Measurements from ENCODE around the gene NUDCD3. TPM values are rescaled to one million over a fixed set of nuclear protein-coding genes. Genes with fewer than 3 reads are reported as not detected.

The NUDCD3 gene
- total RNA-seq, 1 donor from 2014 or later, result 68.9 TPM

DNA sequence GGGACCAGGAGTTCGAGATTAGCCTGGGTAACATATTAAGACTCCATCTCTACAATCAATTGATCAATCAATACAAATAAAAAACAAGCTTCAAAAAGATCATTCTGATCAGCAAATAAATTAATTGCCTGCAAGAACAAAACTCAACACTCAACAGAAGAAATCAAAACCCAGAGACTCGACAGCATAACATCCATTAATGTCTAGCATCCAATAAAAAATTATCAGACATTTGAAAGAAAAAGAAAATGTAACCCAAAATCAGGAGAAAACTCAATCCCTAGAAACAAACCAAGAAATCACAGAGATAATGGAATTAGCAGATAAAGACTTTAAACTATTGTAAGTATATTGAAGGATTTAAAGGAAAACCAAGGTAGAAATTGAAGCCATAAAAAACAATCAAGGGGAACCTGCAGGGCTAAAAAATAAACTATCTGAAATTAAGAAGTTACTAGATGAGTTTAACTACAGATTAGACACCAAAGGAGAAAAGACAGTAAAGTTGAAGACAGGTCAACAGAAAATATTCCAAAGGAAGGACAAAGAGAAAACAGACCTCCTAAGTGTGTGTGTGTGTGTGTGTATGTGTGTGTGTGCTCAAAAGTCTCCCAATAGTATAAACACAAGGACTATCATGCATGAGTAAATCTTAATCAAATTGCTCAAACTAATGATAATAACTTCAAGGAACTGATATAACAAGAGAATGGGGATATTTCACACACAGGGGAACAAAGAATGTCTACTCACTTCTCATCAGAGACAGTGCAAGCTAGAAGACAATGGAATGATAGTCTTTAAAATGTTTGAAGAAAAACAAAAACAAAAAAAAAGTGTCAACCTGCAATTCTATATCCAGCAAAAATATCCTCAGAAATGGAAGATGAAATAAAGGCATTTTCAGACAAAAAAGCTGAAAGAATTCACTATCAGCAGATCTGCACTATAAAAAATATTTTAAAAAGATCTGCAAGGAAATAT, 7.7 kb downstream of the NUDCD3 start:
- no peak for DNase-seq (ENCODE audit: low spot score)

DNA sequence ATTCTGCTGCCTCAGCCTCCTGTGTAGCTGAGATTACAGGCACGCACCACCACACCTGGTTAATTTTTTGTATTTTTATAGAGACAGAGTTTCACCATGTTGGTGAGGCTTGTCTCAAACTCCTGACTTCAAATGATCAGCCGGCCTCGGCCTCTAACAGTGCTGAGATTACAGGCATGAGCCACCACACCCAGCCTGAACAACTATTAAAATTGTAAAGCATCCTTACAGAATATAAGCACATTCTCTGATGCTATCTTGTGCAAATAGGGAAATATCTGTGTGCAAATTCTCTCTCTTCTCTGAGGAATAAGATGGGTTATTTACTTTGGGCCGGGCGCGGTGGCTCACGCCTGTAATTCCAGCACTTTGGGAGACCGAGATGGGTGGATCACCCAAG, 12.5 kb downstream of the NUDCD3 start:
- DNase-seq (ENCODE audit: low spot score), result no peak

DNA sequence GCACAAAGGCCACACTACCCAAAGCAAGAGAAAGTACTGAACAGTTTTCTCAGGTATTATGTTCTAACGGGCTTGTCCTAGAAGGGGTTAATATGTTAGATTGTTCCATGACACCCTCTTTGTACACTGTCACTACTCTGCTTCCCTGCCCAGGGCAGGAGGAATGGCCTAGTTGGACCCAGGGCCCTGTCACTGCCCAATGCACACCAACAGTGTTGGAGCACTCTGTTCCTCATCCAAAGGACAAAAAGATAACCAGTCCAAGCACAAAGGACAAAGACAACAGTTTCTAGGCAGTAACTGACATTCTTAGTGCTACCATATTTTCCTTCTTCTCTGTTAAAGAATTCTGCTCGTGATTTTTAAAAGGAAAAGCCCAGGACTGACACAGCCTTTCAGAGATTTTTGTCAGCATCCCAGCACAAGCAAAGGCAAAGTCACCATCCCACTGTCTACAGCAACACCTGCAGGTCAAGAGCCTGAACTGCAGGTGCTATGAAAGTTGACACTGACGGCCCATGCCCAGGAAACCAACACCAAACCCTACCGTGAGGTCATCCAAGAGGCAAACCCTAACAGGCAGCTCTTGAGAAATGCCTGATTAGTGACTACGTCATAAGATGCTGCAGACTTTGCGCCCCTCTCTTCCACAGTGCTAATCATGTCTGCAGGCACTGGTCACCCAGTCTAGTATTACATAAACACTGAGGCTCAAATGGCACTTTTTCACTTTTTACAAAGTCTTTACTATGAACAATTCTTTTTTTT, 13.2 kb downstream of the NUDCD3 start:
- DNase-seq (ENCODE audit: low spot score), result no peak

DNA sequence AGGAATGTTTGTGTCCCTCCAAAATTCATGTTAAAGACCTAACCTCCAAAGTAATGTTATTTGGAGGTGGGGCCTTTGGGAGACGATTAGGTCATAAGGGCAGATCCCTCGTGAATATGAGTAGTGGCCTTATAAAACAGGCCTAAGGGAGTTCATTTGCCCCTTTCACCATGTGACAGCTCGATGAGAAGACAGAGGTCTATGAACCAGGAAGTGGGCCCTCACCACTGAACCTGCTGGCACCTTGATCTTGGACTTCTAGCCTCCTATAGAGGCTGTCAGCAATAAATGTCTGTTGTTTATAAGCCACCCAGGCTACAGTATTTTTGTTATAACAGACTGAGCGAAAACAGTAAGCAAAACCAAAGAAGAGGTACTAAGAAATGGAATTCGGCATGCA, 14.1 kb downstream of the NUDCD3 start:
- no peak for DNase-seq (ENCODE audit: low spot score)

DNA sequence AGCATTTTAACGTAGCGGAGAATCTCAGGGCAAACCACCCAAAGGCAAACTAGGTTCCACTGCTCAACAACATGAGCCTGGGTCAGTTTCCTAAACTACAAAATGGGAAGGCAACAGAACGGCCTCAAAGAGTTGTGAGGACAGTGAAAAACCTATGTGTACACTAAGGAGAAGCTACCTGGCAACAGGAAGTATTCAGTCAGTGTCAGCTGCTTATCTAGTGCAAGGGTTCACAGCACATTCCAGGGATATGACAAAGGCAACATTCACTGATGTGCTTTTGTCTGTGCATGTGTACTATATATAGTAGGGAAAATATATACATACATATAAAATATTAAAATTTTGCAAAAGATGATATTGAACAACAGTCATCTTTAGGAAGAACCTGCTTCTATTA, 17.2 kb downstream of the NUDCD3 start:
- DNase-seq (ENCODE audit: low spot score), result no peak

DNA sequence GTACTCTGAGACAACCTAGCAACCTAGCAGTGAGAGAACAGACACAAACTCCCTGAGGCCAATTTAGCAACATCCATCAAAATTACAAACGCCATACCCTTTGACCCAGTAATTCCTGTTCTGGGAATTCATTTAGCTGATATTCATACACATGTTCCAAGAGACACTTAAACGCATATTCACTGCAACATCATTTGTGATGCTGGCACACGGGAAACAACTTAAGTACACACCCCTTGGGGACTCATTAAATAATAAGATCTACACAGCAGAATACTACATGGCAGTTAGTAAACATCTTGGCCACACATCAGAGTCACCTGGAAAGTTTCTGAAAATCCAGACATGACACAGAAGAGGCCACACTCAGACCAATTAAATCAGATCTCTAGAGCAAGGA, 17.6 kb downstream of the NUDCD3 start:
- no peak for DNase-seq (ENCODE audit: low spot score)

DNA sequence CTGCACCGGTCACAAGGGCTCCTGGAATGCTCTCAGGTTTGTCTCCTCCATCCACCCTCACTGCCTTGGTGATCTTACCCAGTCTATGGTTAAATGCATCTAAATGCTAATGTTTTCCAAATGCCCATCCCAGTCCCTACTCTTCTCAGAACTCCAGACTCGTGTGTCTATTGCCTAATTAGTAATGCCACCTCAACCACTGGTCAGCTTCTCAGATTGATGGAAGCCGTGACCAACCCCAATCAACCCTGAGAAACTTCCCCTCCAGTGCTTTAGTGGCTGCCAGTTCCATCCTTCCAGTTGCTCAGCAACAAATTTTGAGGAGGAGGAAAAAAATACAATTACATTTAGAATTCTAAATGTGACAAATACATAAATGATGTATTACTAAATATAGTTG, 18.6 kb downstream of the NUDCD3 start:
- no peak for DNase-seq (ENCODE audit: low spot score)

DNA sequence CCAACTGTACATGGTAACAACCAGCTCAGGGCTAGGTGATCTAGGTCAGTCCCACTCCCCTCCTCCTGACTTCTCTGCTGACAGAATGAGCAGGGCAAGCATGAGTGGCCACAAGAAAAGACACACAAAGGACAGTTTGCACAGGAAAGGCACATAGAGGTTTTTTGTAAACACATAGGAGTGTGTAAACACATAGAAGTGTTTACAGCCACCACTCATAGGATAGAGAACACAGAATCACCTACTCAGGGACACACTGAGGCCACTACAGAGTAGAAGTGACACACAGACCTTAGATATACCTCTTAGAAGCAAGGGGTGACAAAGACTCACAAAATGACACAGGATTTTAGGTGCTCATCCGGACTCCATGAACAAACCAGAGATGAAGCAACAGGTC, 19.0 kb downstream of the NUDCD3 start:
- DNase-seq (ENCODE audit: low spot score), result no peak

DNA sequence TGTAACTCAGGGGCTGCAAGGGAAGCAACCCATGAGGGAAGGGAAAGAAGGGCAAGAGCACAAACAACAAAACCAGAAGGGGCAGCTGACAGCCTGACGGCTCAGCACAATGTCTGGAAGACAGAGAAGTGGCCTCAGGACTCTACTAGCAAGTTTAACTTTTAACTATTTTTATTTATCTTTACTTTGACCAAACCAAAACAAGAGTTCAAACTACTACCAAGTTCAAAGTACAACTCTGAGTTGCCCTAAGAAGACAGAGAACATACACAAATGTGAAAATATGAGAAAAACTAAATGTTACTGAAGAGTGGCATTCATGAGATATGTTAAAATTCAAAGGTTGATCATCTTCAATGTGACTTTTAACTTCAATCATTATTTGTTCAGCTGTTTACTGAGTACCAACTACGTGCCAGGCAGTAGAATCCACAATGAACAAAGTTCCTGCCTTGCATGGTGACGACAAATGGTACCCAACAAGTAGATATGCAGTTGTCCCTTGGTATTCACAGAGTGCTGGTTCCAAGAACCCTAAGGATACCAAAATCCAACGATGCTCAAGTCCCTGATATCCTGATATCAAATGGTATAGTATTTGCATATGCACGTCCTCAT, 19.7 kb downstream of the NUDCD3 start:
- DNase-seq (ENCODE audit: low spot score), result no peak

DNA sequence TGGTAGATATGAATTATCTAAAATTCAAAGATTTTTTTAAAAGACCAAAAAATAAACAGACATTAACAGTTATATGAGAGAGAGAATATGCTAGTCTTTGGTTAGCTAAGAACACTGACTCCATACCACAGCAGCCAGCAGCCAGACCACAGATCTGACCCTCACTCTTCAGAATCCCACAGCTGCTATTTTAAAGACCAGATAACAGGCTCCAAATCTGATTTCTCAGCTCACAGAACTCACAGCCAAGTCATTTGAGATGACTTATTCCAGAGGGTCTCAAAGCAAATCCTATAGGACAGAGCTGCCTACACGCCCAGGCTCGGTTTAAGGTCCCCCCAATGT, 20.4 kb downstream of the NUDCD3 start:
- DNase-seq (ENCODE audit: low spot score), result no peak

DNA sequence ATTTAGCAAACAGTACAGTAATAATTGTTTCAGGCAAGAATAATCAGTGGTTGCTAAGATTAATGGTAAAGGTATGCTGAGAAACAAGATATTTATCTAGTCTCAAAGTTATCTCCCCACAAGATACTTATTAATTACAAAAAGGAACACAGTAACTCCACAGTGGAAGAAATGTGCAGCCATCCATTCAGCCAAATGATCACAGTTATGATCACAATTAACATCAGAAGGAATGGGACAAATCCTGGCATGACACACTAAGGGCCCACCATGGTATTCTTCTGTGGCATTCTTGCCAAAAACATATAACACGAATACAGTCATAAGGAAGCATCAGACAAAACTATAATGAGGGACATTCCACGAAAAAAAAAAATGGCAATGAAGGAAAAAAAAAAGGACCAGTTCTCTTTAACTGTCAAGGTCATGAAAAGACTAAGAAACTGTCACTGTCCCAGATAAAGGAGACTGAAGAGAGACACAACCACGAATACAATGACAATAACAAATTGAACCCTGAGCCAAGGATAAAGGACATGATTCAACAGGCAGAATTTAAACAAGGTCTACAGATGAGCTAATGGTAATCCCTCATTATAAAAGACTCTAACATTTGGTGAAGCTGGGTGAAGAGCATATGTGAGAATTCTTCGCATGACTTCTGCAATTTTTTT, 20.9 kb downstream of the NUDCD3 start:
- DNase-seq (ENCODE audit: low spot score), result no peak

DNA sequence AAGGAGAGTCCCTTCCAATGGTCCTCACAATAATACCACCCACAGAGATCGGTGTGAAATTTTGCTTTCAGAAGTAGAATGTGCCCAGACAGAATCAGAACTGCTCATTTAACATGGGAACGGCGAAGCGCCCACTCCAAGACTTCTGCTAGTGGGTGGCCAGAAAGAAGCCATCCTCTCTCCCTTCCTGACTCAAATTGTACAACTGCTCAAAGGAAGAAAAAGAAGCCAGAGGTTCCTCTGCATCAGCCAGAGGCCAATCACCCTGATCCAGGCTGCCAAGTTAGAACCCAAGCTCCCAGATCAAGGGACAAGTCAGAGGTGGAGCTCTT, 23.3 kb downstream of the NUDCD3 start:
- DNase-seq (ENCODE audit: low spot score), result no peak

DNA sequence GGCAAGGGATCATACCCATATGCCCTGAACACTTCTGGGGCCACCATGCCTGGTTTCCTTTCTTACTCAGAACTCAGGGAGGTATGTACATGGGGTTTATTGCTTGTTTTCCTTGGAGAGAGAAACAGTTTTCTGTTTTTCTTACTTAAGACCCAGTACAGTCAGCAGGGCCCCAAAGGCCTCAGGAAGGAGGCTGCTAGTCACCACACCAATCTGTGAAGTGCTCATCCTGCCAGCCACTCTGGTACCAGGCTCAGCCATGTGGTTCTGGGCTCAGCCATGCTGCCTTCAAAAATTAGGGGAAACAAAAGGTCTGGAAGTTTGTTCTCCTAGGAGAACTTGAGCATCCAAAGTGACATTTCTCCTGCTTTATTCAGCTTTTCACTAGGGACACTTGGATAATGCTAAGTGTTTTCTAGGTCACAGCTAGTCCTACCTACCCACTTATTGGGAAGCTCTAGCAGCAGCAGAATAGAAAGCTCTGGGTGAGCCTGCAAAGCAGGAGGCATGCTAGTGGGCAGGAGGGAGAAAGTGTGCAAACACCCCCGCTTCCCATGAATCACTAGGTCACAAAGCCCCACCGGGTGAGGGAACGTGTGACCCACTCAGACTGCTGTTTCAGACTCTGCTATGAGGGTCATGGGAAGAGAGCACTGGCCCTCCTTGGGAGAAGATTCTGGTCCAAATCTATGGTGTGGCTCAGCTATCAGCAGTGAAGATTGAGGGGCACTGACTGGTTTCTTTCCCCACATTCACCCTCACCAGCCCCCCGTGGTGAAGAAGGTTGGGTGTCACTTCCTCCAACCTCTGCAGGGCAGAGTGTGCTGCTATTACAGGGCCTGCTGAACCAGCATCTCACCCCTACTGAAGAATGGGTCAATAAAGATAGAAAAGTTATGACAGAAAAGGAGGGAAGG, 23.9 kb downstream of the NUDCD3 start:
- no peak for DNase-seq (ENCODE audit: low spot score)

DNA sequence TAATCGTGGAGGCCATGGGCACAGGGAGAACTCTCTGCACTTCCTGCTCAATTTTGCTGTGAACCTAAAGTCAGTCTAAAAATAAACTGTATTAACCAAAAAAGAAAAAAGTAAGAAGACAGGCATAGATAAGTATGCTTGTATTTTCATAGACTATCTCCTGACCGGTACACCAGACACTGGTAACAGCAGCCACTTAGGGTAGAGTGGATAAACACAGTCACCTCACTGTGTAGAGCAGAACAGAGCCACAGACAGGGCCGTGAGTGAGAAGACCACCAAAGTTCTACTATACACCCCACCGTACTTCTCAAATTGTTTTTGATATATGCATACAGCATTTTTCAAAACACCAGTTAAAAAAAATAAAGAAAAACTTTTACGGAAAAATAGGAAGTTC, 25.0 kb downstream of the NUDCD3 start:
- no peak for DNase-seq (ENCODE audit: low spot score)

DNA sequence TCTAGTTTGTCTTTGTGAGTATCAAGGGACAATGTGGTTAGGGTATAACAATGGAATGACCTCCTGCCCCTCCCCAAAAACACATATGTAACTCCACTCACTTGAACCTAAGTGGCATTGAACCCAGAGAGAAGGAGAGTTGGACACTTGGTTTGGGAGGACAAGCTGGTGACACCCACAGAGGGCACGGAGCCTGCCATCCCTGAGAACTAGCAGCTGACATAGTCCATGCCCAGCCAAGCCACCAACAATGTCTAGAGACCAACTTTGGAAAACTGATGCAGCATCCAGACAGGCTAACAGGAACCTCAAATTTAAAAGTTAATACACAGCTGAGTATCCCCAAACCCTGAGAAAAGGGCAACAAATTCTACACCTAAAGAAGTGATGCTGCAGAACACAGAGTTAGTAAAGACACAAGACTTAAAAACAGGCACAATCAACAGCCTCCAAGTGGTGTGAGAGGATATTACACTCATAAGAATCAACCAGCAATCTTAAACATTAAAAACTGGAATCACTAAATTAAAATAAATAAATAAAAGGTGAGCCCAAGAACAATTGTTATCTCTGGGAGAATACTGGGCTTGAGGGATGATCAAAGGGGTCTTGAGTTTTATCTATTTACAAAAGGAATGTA, 27.2 kb downstream of the NUDCD3 start:
- no peak for DNase-seq (ENCODE audit: low spot score)

DNA sequence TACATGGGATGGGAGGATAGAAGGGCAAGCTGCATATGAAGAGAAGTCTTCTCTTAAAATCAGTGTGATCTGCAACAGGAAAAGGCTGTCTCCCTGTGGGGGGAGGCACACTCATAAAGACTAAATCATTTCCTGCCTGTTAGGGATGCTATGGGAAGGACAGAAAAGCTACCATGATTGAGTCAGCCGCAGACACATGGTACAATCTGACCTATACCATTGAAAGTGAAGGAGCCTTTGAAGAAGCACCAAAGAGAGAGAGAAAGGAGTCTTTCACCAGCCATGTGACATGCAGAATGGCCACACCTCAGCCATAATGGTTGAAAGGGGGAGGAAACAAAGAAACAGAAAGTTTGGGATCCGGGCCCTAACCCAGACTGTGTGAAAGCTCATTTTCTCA, 29.1 kb downstream of the NUDCD3 start:
- DNase-seq (ENCODE audit: low spot score), result no peak

DNA sequence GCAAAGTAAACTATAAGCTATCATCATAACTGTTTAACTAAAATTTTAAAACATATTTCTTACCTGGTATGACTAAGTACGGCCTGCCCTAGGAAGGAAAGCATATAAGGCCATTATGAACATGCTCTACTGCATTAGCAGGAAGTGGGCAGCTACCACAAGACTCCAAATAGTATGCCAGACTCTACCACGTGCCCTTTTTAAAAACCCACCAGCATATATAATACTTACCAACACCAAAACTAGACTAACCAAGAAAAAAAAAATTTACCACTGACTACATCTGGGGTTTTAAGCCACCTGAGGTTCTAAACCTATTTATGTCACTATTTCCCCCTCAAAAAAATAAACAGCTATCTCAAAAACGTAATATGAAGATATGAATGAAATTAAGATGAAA, 30.1 kb downstream of the NUDCD3 start:
- no peak for DNase-seq (ENCODE audit: low spot score)

DNA sequence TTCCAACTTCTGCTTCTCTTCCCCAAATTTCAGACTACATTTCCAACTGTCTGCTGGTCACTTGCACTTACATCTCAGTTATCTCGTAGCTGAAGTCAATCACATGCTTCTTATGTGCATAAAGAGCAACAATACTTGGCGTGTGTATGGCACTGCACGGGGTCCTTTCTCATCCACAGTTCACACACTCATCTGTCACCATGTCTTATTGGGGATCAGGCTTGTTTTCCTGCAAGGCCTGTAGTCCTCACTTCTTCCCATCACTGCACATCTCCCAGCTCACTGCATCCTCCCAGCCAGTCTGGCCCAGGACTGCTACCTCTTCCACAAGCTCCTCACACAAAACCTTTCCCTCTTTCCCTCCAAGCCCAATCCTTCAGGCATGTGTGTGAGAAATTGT, 35.3 kb downstream of the NUDCD3 start:
- no peak for DNase-seq (ENCODE audit: low spot score)

DNA sequence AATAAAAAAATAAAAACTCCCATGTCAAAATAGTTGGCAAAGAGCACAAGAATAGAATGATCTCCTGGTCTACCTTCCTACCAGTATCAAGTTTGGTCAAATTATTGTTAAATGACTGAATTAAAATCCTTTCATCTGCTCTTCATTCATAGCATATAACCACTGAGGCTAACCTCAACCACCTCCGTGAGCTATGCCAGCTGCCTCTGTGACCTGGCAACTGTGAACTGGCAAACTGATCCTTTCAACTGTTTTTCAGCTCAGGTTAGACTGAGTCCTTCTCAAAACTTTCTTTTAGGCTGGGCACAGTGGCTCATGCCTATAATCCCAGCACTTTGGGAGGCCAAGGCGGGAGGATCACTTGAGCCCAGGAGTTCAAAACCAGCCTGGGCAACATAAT, 36.1 kb downstream of the NUDCD3 start:
- no peak for DNase-seq (ENCODE audit: low spot score)

DNA sequence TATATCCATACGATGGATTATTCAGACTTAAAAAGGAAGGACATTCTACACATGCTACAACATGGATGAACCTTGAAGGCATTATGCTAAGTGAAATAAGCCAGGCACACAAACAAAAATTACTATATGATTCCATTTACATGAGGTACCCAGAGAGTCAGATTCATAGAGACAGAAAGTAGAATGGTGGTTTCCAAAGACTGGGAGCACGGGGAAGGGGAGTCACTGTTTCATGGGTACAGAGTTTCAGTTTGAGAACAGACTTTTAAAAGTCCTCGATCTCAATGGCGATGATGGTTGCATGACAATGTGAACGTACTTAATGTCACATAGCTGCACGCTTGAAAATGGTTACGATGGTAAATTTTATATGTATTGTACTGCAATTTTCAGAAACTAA, 39.3 kb downstream of the NUDCD3 start:
- DNase-seq (ENCODE audit: low spot score), result no peak
